Psoas muscle (tissue), 8 donors: ENCODE data around the gene ANGEL2. TPM values are rescaled to one million over a fixed set of nuclear protein-coding genes. Genes with fewer than 3 reads are reported as not detected.

ENCODE experiments used
- ATAC-seq, 4 donors: fragments of 200-7000 bp; cut with Tn5 transposase; one replicate each; pipeline ENCODE4 v1.9.1; 2020; ENCODE audit warnings: moderate library complexity in 3 of 4, mild to moderate bottlenecking in 2 of 4
- DNase-seq, 2 donors: peaks; one replicate each; pipeline ENCODE4 v3.0.0-alpha.2; 2020
- H3K27ac ChIP-seq: fragments of 200-600 bp; one replicate; pipeline ENCODE4 v1.8.0; 2022
- H3K27me3 ChIP-seq, 3 donors: fragments of 200-600 bp in 1 of 3; one replicate each; pipeline versions ENCODE4 v1.6.1 to v1.8.0; 2013 to 2022; ENCODE audit warnings: low read length in 2 of 3, mild to moderate bottlenecking in 2 of 3, moderate library complexity in 1 of 3; ENCODE audit not compliant: insufficient read depth in 3 of 3
- H3K36me3 ChIP-seq, 2 donors: fragments of 200-600 bp in 1 of 2; one replicate each; pipeline versions ENCODE4 v1.6.1 to v1.8.0; 2013 to 2022; ENCODE audit warnings: low read depth in 1 of 2, mild to moderate bottlenecking in 1 of 2, moderate library complexity in 1 of 2; ENCODE audit not compliant: insufficient read depth in 1 of 2
- H3K4me1 ChIP-seq: fragments of 200-600 bp; one replicate; pipeline ENCODE4 v1.8.0; 2022
- H3K4me3 ChIP-seq: fragments of 200-600 bp; one replicate; pipeline ENCODE4 v1.8.0; 2022; ENCODE audit warnings: mild to moderate bottlenecking
- H3K9me3 ChIP-seq: fragments of 200-600 bp; one replicate; pipeline ENCODE4 v1.8.0; 2022
- CTCF ChIP-seq: fragments of 200-600 bp; IDR thresholded peaks from one replicate; pipeline ENCODE4 v1.8.0; 2022; ENCODE audit warnings: antibody characterized with exemption
- WGBS, 3 donors: extraction: QIAGEN DNeasy Blood & Tissue Kit; methylation state at CpG; one replicate each; pipeline versions ENCODE4 v1.1.6 to v1.1.7; 2013; 5-methylcytosine and 5-hydroxymethylcytosine counted together
- intact Hi-C, 2 donors: fragments of 100-400 bp; cut with DNase I; formaldehyde crosslinking; loops; one replicate each; pipeline versions ENCODE4 v1.11.0 to v1.14.2; 2022
- polyA plus RNA-seq, 3 donors: library from polyadenylated mRNA; stranded (reverse); fragments of 200-250 nt; gene quantifications; one replicate each; pipeline ENCODE4 v1.2.3, GENCODE V29; 2013
- total RNA-seq, 4 donors: library from RNA; stranded (reverse); fragmentation: NEBNext Ultra II Directional in 2 of 4; extraction: Animal tissue kit (Norgen Biotek cat#: 25700) in 2 of 4; gene quantifications; one replicate each; pipeline versions ENCODE4 v1.2.1 to v1.2.4, GENCODE V29; 2021 to 2023
- donor health status: healthy with polysubstance abuse.
- donor health status: DM: no; HTN: no; CAD: no; lungs with moderate emphysema.
- donor health status: Bipolar disorder and iron deficiency.
- donor health status: healthy.
- donor health status: DM: yes; HTN: yes; CAD: no.
- donor health status: DM: no; HTN: no; CAD: no.
- donor health status: DM: no; HTN: no; CAD: no.
- donor health status: DM: yes; HTN: yes; CAD: no.

Gene ANGEL2
- total and polyA plus RNA-seq, 7 donors = 7.3 to 24.9 (median 18.2) TPM

GRCh38 chr1:212957546-212957945 is 58.1 kb downstream of the ANGEL2 start:
- intact Hi-C loops = no loop called here
- no peak overlapping the region for H3K27ac ChIP-seq
- peaks cover 1% of the 10 kb centered on the region for H3K4me1 ChIP-seq
- ATAC-seq (no peak), DNase-seq (no peak)
- peaks cover 0 to 6% (median 1%) of the 10 kb centered on the region in 3 donors for H3K27me3 ChIP-seq
- H3K9me3 ChIP-seq = no peaks in the 10 kb centered on the region
- WGBS, 3 donors = 90 to 93% (median 91%) methylated on average over 6 of the region's 6 CpGs
- no peak overlapping the region for H3K4me3 ChIP-seq
- H3K36me3 ChIP-seq = no peaks in the 10 kb centered on the region
- TF ChIP-seq CTCF = no peak

- intact Hi-C loops = no loop called here
- H3K36me3 ChIP-seq = no peaks in the 10 kb centered on the region
- WGBS, 3 donors = 85 to 90% (median 89%) methylated on average over 8 of the region's 8 CpGs
- DNase-seq (no peak), ATAC-seq (no peak)
- no peaks in the 10 kb centered on the region for H3K9me3 ChIP-seq
- peaks cover 0 to 6% (median 1%) of the 10 kb centered on the region in 3 donors for H3K27me3 ChIP-seq
- no peak overlapping the region for H3K4me3 ChIP-seq
- no peak overlapping the region for H3K27ac ChIP-seq
- no peak for TF ChIP-seq CTCF
- H3K4me1 ChIP-seq = peaks cover 9% of the 10 kb centered on the region
Observed at GRCh38 chr1:212955961-212956620, 59.6 kb downstream of the ANGEL2 start.

GRCh38 chr1:212955098-212955497 is 60.6 kb downstream of the ANGEL2 start:
- TF ChIP-seq CTCF = no peak
- Histone ChIP-seq H3K27ac (no peak overlapping the region), H3K4me3 (no peak overlapping the region), H3K36me3 (no peaks in the 10 kb centered on the region), H3K9me3 (no peaks in the 10 kb centered on the region), H3K4me1 (peaks cover 14% of the 10 kb centered on the region), H3K27me3 (peaks cover 0 to 9% (median 1%) of the 10 kb centered on the region in 3 donors)
- ATAC-seq (no peak), DNase-seq (no peak)
- WGBS, 3 donors = 94 to 99% (median 97%) methylated on average over 3 of the region's 3 CpGs
- intact Hi-C loops = no loop called here

GRCh38 chr1:212954514-212954913 is 61.2 kb downstream of the ANGEL2 start:
- Histone ChIP-seq H3K9me3 (no peaks in the 10 kb centered on the region), H3K4me1 (peaks cover 14% of the 10 kb centered on the region), H3K27me3 (peaks cover 0 to 9% (median 1%) of the 10 kb centered on the region in 3 donors), H3K4me3 (no peak overlapping the region), H3K36me3 (no peaks in the 10 kb centered on the region), H3K27ac (no peak overlapping the region)
- no peak for TF ChIP-seq CTCF
- ATAC-seq (no peak), DNase-seq (no peak)
- intact Hi-C loops = no loop called here
- 96 to 98% (median 98%) methylated on average over 6 of the region's 6 CpGs for WGBS, 3 donors

GRCh38 chr1:212953321-212953720 is 62.3 kb downstream of the ANGEL2 start:
- Histone ChIP-seq H3K27ac (no peak overlapping the region), H3K4me1 (peaks cover 14% of the 10 kb centered on the region), H3K4me3 (no peak overlapping the region), H3K27me3 (peaks cover 0 to 9% (median 0%) of the 10 kb centered on the region in 3 donors), H3K9me3 (no peaks in the 10 kb centered on the region), H3K36me3 (no peaks in the 10 kb centered on the region)
- no peak for TF ChIP-seq CTCF
- intact Hi-C loops = no loop called here
- no peak for DNase-seq
- ATAC-seq = no peak
- WGBS, 3 donors = 57 to 71% (median 69%) methylated on average over 3 of the region's 3 CpGs
